Measurements from ENCODE around the gene TOR2A. TPM values are rescaled to one million over a fixed set of nuclear protein-coding genes. Genes with fewer than 3 reads are reported as not detected.
A peak's percentile ranks its signal among the peaks of the same experiment; 100 is the strongest.

The TOR2A gene
- total RNA-seq, 1 donor from 2014 or later = 9.5 TPM

- no peak for ATAC-seq
Observed at GRCh38 chr9:127742435-127743088, 7.5 kb upstream of the TOR2A start.

- ATAC-seq = peak; percentile 5
Observed at GRCh38 chr9:127741831-127742434, 6.8 kb upstream of the TOR2A start.

GRCh38 chr9:127739614-127740330 lies 4.7 kb upstream of the TOR2A start:
- peak; percentile 35 for ATAC-seq

GRCh38 chr9:127738666-127739065 lies 3.6 kb upstream of the TOR2A start:
- no peak for ATAC-seq

GRCh38 chr9:127735530-127736185 lies 564 bp upstream of the TOR2A start:
- ATAC-seq = no peak

GRCh38 chr9:127734247-127734746 lies 797 bp downstream of the TOR2A start:
- ATAC-seq = no peak

GRCh38 chr9:127733614-127734013 lies 1.5 kb downstream of the TOR2A start:
- ATAC-seq = no peak

GRCh38 chr9:127732444-127732843 lies 2.6 kb downstream of the TOR2A start:
- no peak for ATAC-seq

- no peak for ATAC-seq
Observed at GRCh38 chr9:127731938-127732337, 3.2 kb downstream of the TOR2A start.

- ATAC-seq = no peak
Observed at GRCh38 chr9:127730799-127731410, 4.2 kb downstream of the TOR2A start.

- no peak for ATAC-seq
Observed at GRCh38 chr9:127730262-127730661, 4.8 kb downstream of the TOR2A start.

- no peak for ATAC-seq
Observed at GRCh38 chr9:127729522-127730256, 5.4 kb downstream of the TOR2A start.

GRCh38 chr9:127728808-127729207 lies 6.3 kb downstream of the TOR2A start:
- ATAC-seq = no peak

- ATAC-seq = no peak
Observed at GRCh38 chr9:127726871-127727270, 8.2 kb downstream of the TOR2A start.

- ATAC-seq = no peak
Observed at GRCh38 chr9:127724012-127724411, 11.1 kb downstream of the TOR2A start.

- ATAC-seq = peak; percentile 15
Observed at GRCh38 chr9:127723444-127723843, 11.7 kb downstream of the TOR2A start.

- no peak for ATAC-seq
Observed at GRCh38 chr9:127723013-127723412, 12.1 kb downstream of the TOR2A start.

- no peak for ATAC-seq
Observed at GRCh38 chr9:127722055-127722745, 12.9 kb downstream of the TOR2A start.

GRCh38 chr9:127721391-127721821 lies 13.7 kb downstream of the TOR2A start:
- peak; percentile 82 for ATAC-seq

- ATAC-seq = no peak
Observed at GRCh38 chr9:127720865-127721227, 14.2 kb downstream of the TOR2A start.
